SHP77 treated with DMSO at 0.1 percent for 48 hours (cell line): ENCODE results near the gene CADPS2.
"Not testable (repeated sequence)": the region's sequence is repeated elsewhere in the genome, so short reads cannot be mapped to it uniquely, and the experiment has no call there.

ENCODE experiments used
- DNase-seq: peaks from one replicate; lab custom pipeline; 2025; lab: John Stamatoyannopoulos, UW

Gene CADPS2

GRCh38 chr7:122709930-122710646 lies 176.2 kb downstream of the CADPS2 start:
- DNase-seq, result no peak

- DNase-seq, result no peak
Observed at GRCh38 chr7:122706836-122707235, 179.4 kb downstream of the CADPS2 start.

- DNase-seq, result no peak
Observed at GRCh38 chr7:122702872-122703510, 183.3 kb downstream of the CADPS2 start, which contains the start of gene RNF148. Gene RNF148, minus strand, starts transcription at chr7:122702922. Its CDS starts 172 bp downstream, at chr7:122702750.

GRCh38 chr7:122699017-122699416 lies 187.2 kb downstream of the CADPS2 start, which contains the start of gene RNF133:
Gene RNF133, minus strand, starts transcription at chr7:122699117. Its CDS starts 199 bp downstream, at chr7:122698918.
- DNase-seq, result no peak

GRCh38 chr7:122695816-122696215 lies 190.4 kb downstream of the CADPS2 start:
- no peak for DNase-seq

- DNase-seq, result no peak
Observed at GRCh38 chr7:122694697-122695096, 191.6 kb downstream of the CADPS2 start.

- no peak for DNase-seq
Observed at GRCh38 chr7:122692769-122693309, 193.4 kb downstream of the CADPS2 start.

DNA sequence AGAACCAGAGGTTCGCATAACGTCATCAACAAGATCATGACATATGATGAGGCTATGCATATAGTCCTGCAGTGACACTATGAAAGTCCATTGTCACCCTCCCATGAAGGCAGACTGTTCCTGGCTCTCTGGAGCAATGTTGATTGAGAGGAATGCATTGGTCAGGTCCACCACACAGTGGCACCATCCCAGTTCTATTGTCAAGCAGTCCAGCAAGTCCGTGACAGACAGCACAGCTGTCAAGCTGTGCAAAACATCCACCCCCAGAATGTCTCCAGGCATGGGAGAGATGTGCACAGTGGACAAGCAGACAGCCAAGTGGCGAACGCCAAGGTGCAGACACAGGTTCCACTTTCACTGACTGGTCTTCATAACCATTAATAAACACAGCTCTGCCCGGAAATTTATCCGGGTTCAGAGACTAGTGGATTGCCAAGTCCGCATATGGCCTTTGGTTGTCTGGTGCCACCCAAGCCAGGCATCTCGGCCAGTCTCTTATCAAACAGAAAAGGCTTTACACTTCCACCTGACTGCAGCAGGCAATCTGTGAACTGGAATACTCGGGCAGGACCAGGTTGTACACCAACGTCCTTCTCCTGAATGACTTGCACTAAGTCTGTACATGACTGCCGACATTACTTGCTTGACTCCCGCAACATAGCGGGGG lies 194.6 kb downstream of the CADPS2 start:
- DNase-seq, result no peak

DNA sequence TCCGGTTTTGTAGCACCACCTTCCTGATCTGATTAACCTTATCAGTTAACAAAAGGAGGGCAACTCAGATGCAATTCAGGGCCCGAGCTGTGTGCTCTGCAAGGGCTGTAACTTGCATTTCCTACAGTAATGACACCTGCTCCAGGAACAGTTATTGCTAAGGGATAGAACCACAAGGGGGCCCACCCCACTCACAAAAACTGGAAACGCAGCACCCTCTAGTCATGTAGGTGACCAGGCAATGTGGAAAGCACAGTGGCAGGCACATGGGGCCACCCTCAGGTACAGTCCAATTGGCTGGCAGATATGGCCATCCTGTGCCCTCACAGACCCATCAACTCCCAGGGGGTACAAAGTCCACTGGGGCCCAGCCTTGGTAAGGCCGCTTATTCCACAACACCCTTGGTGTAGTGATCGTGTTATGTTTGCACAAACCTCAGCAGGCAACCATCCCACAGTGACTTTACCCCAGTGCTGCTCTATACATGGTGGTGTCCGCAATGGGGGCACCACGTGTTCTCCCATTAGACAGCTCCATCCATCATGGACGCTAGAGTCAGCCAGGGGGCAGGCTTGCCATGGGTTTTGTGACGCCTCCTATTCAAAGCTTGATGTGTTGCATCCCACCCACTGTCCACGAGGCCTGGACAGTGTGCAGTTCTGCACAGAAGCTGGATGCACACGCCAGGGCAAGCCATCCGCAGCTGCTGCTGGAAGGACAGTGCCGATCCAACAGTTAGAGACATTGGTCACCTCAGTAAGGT lies 196.7 kb downstream of the CADPS2 start:
- peak; percentile 51 for DNase-seq

DNA sequence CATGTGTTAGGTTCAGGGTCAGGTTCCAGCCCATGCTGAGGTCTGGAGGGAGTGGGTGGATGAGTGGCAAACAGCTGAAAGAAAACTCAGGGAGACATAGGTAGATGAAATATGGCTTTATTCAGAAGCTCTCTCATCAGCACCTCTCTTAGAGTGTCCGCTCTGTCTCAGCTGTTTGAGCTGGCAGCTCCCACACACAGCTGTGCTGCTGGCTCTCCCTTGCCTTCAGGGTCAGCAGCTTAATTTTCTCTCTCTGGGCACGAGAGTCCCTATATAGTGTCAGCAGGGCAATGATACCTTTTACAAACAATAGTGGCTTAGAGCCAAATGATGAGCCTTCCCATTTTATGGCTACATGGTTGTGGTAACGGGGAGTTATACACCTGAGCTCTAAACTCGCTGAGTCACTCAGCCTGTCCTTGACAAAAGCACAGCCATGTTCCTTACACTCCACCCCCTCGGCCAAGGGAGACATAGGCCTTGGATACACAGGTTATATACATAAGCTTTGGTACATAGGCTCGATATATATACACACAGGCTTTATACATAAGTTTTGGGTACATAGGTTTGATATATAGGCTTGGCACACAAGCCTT lies 197.8 kb downstream of the CADPS2 start:
- DNase-seq, result peak; percentile 62

- DNase-seq, result no peak
Observed at GRCh38 chr7:122686360-122686878, 199.8 kb downstream of the CADPS2 start.

GRCh38 chr7:122684504-122684903 lies 201.8 kb downstream of the CADPS2 start:
- no peak for DNase-seq

DNA sequence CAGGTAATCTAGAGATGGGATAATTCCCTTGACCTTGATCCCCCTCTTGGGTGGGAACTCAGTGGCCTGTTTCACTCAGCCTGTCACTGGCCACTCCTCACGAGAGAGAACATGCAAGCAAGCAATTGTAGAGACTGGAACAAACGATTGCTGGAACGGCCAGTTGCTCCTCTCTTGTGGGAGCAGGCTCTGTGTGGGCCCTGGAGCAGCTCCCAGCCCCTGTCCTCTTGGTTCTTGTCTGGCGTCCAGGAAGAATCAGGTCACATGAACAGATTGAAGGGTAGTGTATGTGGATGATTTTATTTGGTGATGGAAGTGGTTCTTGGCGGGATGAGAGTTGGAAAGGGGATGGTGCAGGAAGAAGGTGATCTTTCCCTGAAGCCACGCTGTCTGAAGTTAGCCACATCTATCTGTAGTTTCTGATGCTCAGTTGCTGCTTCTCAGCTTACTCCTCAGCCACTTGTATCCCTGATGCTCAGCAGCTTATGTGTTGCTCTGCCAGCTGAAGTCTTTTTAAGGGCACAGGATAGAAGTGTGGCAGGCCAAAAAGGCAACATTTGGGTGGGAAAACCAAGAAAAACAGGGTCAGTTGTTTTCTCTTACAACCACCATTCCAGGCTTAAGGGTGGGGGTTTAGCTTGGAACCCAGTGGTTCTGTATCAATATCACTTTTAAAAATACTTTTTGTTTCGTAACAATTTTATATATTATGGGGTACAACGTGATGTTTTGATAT lies 203.3 kb downstream of the CADPS2 start:
- DNase-seq, result no peak

DNA sequence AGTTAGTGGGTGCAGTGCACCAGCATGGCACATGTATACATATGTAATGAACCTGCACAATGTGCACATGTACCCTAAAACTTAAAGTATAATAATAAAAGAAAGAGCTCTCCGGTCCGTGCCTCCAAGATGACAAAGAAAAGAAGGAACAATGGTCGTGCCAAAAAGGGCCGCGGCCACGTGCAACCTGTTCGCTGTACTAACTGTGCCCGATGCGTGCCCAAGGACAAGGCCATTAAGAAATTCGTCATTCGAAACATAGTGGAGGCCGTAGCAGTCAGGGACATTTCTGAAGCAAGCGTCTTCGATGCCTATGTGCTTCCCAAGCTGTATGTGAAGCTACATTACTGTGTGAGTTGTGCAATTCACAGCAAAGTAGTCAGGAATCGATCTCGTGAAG lies 205.1 kb downstream of the CADPS2 start:
- DNase-seq, result not testable (repeated sequence)

- DNase-seq, result no peak
Observed at GRCh38 chr7:122679813-122680212, 206.4 kb downstream of the CADPS2 start.

- not testable (repeated sequence) for DNase-seq
Observed at GRCh38 chr7:122679269-122679709, 207.0 kb downstream of the CADPS2 start.

DNA sequence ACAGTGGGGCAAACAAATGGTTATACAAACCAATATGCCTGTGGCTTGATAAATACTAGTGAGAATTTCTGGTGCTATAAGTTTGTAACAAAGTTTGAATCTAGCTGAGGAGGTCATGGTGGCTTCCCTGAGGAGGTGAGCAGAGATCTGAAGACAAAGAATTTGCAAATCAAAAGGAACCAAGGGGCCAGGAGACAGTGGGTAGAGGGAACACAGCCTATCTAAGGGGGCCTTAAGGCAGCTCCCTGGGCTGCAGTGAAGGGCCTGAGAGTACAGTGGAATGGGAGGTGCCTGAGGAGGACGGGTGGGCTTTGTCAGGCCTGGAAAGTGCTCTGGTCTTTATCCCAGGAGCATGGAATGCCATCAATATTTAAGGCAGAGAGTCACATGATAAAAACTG lies 209.1 kb downstream of the CADPS2 start:
- DNase-seq, result no peak

DNA sequence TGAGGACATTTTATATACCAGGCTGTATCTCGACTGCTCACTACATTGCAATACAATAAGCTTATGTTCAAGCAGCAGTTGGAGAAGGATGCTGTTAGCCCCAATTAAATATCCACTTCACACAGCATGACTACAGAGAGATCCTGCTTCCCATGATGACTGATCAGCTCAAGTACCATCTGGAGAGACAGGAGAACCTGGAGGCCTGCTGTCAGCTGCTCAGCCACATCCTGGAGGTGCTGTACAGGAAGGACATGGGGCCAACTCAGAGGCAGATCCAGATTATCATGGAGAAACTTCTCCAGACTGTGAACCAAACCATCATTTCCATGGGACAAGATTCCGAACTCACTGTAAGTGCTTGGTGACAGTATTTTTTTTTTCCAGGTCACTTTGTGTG lies 209.8 kb downstream of the CADPS2 start:
- peak; percentile 2 for DNase-seq

GRCh38 chr7:122675621-122676020 lies 210.6 kb downstream of the CADPS2 start:
- no peak for DNase-seq

GRCh38 chr7:122675011-122675410 lies 211.2 kb downstream of the CADPS2 start:
- no peak for DNase-seq
